Fibroblast of skin of right quadriceps (primary cell): ENCODE results near the gene MAN2A2.

Source experiments
- DNase-seq: peaks from one replicate; pipeline ENCODE4 v3.0.0-alpha.2; 2013

The MAN2A2 gene

DNA sequence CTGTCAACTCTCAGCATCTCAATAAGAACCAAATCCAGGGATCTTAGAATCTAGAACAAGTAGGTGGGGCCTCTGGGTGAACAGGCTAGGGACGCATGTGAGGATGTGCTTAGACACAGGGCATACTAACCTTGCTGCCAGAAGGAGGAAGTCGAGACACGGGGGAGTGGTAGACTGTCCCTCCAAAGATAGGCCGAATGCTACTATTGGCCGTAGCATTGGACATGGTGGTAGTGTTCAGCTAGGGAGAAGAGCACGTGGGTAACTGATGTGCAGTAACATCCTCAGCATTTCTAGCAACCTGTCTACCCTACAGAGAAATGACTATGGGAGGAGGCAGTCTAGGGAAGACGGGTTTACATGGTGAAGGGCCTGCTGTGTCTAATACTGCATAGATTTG lies 67.2 kb downstream of the MAN2A2 start:
- no peak for DNase-seq

DNA sequence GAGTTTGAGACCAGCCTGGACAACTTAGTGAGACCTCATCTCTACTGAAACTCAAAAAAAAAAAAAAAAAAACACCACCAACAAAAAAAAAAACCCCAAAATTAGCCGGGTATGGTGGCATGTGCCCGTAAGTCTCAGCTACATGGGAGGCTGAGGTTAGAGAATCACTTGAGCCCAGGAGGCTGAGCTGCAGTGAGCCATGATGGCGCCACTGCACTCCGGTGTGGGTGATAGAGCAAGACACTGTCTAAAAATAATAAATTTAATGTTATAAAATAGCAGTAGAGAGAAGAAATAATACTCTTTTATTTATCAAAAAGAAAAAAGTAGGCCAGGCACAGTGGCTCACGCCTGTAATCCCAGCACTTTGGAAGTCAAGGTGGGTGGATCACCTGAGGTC lies 69.0 kb downstream of the MAN2A2 start:
- DNase-seq = no peak
